Measurements from ENCODE around the gene LRRN3. TPM values are rescaled to one million over a fixed set of nuclear protein-coding genes. Genes with fewer than 3 reads are reported as not detected.

Gene LRRN3
- total and polyA plus RNA-seq, 2 experiments from 2014 or later, result 0.40 TPM; not detected in 1

DNA sequence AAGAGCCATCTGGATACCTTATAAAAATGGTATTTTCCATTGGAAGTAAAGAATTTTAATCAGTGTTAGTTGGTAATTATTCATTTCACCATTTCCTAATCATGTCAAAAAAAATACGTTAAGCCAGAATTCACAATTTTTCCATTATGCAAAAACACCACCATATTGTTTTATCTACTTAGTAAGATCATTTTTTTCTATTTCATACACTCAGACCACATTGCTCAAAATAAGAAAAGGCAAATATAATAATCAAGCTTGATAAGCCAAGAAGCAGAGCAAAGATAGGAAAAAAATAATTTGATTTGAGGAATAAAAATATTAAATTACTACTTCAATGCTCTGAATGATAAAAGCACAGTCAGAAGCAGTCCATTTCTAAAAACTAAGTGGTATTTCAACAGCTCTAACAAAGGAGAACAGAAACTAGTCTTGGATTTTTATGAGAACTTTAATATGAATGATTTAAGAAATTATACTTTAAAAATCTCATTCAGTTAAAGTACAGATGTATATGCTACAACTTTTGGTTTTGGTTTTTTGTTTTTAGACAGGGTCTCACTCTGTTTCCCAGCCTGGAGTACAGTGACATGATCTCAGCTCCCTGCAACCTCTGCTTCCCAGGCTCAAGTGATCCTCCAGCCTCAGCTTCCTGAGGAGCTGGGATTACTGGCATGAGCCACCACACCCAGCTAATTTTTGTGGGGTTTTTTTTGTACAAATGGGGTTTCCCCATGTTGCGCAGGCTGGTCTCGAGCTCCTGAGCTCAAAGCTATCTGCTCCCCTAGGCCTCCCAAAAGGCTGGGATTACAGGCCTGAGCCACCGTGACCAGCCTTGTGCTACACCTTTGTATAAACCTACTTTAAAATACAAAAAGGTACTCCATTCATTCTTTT lies 46.6 kb downstream of the LRRN3 start (continued):
- TF ChIP-seq, protein P1, sequence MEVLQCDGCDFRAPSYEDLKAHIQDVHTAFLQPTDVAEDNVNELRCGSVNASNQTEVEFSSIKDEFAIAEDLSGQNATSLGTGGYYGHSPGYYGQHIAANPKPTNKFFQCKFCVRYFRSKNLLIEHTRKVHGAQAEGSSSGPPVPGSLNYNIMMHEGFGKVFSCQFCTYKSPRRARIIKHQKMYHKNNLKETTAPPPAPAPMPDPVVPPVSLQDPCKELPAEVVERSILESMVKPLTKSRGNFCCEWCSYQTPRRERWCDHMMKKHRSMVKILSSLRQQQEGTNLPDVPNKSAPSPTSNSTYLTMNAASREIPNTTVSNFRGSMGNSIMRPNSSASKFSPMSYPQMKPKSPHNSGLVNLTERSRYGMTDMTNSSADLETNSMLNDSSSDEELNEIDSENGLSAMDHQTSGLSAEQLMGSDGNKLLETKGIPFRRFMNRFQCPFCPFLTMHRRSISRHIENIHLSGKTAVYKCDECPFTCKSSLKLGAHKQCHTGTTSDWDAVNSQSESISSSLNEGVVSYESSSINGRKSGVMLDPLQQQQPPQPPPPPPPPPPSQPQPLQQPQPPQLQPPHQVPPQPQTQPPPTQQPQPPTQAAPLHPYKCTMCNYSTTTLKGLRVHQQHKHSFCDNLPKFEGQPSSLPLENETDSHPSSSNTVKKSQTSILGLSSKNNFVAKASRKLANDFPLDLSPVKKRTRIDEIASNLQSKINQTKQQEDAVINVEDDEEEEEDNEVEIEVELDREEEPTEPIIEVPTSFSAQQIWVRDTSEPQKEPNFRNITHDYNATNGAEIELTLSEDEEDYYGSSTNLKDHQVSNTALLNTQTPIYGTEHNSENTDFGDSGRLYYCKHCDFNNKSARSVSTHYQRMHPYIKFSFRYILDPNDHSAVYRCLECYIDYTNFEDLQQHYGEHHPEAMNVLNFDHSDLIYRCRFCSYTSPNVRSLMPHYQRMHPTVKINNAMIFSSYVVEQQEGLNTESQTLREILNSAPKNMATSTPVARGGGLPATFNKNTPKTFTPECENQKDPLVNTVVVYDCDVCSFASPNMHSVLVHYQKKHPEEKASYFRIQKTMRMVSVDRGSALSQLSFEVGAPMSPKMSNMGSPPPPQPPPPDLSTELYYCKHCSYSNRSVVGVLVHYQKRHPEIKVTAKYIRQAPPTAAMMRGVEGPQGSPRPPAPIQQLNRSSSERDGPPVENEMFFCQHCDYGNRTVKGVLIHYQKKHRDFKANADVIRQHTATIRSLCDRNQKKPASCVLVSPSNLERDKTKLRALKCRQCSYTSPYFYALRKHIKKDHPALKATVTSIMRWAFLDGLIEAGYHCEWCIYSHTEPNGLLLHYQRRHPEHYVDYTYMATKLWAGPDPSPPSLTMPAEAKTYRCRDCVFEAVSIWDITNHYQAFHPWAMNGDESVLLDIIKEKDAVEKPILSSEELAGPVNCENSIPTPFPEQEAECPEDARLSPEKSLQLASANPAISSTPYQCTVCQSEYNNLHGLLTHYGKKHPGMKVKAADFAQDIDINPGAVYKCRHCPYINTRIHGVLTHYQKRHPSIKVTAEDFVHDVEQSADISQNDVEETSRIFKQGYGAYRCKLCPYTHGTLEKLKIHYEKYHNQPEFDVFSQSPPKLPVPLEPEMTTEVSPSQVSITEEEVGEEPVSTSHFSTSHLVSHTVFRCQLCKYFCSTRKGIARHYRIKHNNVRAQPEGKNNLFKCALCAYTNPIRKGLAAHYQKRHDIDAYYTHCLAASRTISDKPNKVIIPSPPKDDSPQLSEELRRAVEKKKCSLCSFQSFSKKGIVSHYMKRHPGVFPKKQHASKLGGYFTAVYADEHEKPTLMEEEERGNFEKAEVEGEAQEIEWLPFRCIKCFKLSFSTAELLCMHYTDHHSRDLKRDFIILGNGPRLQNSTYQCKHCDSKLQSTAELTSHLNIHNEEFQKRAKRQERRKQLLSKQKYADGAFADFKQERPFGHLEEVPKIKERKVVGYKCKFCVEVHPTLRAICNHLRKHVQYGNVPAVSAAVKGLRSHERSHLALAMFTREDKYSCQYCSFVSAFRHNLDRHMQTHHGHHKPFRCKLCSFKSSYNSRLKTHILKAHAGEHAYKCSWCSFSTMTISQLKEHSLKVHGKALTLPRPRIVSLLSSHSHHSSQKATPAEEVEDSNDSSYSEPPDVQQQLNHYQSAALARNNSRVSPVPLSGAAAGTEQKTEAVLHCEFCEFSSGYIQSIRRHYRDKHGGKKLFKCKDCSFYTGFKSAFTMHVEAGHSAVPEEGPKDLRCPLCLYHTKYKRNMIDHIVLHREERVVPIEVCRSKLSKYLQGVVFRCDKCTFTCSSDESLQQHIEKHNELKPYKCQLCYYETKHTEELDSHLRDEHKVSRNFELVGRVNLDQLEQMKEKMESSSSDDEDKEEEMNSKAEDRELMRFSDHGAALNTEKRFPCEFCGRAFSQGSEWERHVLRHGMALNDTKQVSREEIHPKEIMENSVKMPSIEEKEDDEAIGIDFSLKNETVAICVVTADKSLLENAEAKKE (CRISPR knock-in tag; IDR thresholded peaks at IDR 0.05), result no peak
- TF ChIP-seq EZH2 (IDR thresholded peaks at IDR 0.05; ENCODE audit: low read depth, unreplicated experiment), result no peak
- TF ChIP-seq CREB1 (CRISPR knock-in tag; IDR thresholded peaks at IDR 0.05; ENCODE audit: low read depth), result no peak

DNA sequence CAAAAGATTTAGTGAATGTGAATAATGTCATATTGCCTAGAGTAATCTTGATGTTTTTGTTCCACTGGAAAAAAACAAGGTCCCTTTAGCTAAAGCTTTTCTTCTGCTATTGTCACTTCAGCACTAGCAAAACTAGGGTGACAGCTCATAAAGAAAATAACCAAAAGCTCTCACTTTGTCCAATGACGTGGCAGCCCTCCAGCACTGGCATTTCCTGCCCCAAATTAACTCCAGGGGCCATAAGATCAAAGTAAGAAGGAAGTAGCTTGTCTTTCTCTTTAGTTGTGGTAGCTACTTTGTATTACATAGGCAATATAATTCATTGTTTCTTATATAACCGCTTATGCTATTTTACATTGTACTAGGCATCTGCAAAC lies 47.3 kb downstream of the LRRN3 start:
- Histone ChIP-seq H3K9me2 (ENCODE audit: insufficient read depth) (no peaks in the 10 kb centered on the region), H3K4me2 (no peak overlapping the region)
- ATAC-seq, result no peak
- TF ChIP-seq, protein P2, sequence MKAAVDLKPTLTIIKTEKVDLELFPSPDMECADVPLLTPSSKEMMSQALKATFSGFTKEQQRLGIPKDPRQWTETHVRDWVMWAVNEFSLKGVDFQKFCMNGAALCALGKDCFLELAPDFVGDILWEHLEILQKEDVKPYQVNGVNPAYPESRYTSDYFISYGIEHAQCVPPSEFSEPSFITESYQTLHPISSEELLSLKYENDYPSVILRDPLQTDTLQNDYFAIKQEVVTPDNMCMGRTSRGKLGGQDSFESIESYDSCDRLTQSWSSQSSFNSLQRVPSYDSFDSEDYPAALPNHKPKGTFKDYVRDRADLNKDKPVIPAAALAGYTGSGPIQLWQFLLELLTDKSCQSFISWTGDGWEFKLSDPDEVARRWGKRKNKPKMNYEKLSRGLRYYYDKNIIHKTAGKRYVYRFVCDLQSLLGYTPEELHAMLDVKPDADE (IDR thresholded peaks at IDR 0.05), result no peak
- no peak for TF ChIP-seq POLR2AphosphoS5 (IDR thresholded peaks at IDR 0.05; ENCODE audit: low read depth)
- TF ChIP-seq ZNF331 (CRISPR knock-in tag; IDR thresholded peaks at IDR 0.05; ENCODE audit: low read depth), result no peak
- TF ChIP-seq, protein P3, sequence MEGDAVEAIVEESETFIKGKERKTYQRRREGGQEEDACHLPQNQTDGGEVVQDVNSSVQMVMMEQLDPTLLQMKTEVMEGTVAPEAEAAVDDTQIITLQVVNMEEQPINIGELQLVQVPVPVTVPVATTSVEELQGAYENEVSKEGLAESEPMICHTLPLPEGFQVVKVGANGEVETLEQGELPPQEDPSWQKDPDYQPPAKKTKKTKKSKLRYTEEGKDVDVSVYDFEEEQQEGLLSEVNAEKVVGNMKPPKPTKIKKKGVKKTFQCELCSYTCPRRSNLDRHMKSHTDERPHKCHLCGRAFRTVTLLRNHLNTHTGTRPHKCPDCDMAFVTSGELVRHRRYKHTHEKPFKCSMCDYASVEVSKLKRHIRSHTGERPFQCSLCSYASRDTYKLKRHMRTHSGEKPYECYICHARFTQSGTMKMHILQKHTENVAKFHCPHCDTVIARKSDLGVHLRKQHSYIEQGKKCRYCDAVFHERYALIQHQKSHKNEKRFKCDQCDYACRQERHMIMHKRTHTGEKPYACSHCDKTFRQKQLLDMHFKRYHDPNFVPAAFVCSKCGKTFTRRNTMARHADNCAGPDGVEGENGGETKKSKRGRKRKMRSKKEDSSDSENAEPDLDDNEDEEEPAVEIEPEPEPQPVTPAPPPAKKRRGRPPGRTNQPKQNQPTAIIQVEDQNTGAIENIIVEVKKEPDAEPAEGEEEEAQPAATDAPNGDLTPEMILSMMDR (conservative IDR thresholded peaks at IDR 0.05; ENCODE audit: low read depth in 2 of 2), result no peak

More for the DNA sequence above, 47.3 kb downstream of the LRRN3 start:
- Histone ChIP-seq H3K4me1 (ENCODE audit: insufficient read depth) (peaks cover 9% of the 10 kb centered on the region), H2AFZ (no peak overlapping the region), H3K27ac (ENCODE audit: low read depth) (no peak overlapping the region), H3F3A (replicated peaks; ENCODE audit: low read depth) (no peaks in the 10 kb centered on the region), H3K36me3 (ENCODE audit: insufficient read depth) (no peaks in the 10 kb centered on the region), H3K4me3 (no peak overlapping the region), H3K27me3 (ENCODE audit: insufficient read depth) (no peaks in the 10 kb centered on the region), H4K20me1 (replicated peaks; ENCODE audit: insufficient read depth) (no peaks in the 10 kb centered on the region), H3K79me2 (replicated peaks; ENCODE audit: insufficient read depth) (no peaks in the 10 kb centered on the region)
- H3K4me3 Mint-ChIP-seq, result no peak overlapping the region
- H3K27ac Mint-ChIP-seq, result no peak overlapping the region
- no peak for DNase-seq (ENCODE audit: low spot score)
- H3K36me3 Mint-ChIP-seq (ENCODE audit: low read depth), result no peaks in the 10 kb centered on the region
- no peaks in the 10 kb centered on the region for H3K9me3 Mint-ChIP-seq
- peaks cover 2% of the 10 kb centered on the region for H3K27me3 Mint-ChIP-seq (ENCODE audit: insufficient read depth, low read depth, poor library complexity)
- peaks cover 7% of the 10 kb centered on the region; the same call in 2 of the 3 replicates for H3K4me1 Mint-ChIP-seq

Measured in GM23338 (cell line).